SK-N-SH (cell line): ENCODE results near the gene APC.

ENCODE experiments used
- JUND ChIP-seq: IDR thresholded peaks from 2 replicates; pipeline ENCODE4 v1.4.0; 2012
- USF2 ChIP-seq: fragments of 150-350 bp; IDR thresholded peaks from 2 replicates; pipeline ENCODE4 v1.6.1; 2017; ENCODE audit warnings: antibody characterized with exemption, low read length, low read depth, borderline replicate concordance
- TF ChIP-seq, protein P1 (sequence below): fragments of 200-600 bp; sonication (generic); IDR thresholded peaks from 2 replicates; pipeline ENCODE4 v1.6.1; 2017; ENCODE audit warnings: antibody characterized with exemption, mild to moderate bottlenecking, moderate library complexity

DNA sequence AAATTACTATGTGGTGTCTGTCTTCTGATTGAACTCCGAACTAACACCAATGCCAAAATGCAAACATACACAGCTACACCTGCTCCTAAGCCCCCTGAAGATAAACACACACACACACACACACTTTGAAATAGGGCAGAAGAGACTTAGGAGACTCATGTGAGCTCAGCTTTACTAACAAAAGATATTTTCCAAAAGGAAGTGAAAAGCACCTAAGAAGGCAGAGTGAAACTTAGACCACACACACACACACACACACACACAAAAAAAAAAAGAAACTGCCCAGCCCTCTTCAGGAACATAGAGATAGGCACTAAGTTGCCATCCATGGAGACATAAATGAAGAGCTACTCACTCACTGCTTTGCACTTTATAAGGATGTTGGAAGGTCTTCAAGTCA is 45.2 kb upstream of the APC start:
- no peak for TF ChIP-seq USF2
- TF ChIP-seq, protein P1, sequence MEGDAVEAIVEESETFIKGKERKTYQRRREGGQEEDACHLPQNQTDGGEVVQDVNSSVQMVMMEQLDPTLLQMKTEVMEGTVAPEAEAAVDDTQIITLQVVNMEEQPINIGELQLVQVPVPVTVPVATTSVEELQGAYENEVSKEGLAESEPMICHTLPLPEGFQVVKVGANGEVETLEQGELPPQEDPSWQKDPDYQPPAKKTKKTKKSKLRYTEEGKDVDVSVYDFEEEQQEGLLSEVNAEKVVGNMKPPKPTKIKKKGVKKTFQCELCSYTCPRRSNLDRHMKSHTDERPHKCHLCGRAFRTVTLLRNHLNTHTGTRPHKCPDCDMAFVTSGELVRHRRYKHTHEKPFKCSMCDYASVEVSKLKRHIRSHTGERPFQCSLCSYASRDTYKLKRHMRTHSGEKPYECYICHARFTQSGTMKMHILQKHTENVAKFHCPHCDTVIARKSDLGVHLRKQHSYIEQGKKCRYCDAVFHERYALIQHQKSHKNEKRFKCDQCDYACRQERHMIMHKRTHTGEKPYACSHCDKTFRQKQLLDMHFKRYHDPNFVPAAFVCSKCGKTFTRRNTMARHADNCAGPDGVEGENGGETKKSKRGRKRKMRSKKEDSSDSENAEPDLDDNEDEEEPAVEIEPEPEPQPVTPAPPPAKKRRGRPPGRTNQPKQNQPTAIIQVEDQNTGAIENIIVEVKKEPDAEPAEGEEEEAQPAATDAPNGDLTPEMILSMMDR = no peak
- TF ChIP-seq JUND = no peak
